Measurements from ENCODE around the gene PRDX1. TPM values are rescaled to one million over a fixed set of nuclear protein-coding genes. Genes with fewer than 3 reads are reported as not detected.

PRDX1 gene
- total and polyA plus RNA-seq, 2 experiments from 2014 or later = 1,070 to 2,149 TPM

DNA sequence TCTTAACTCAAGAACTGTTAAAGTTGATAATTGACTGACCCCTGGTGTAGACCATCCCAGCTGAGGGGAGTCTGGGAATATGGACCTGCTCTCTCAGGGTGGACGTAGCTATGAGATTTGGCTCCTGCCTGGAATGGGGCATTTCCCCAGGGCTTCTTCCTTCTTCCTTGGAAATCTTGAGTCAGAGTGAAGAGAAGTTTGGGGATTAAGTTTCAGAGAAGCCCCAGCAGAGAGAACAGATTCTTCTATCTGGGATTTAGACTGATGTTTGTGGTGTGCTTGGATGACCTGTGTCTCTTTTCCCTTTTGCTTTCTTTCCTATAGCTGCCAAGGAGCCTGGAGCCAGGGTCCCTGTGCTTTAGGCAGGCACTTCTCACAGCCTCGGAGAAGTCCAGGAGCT is 42.2 kb upstream of the PRDX1 start:
- peaks cover 34% of the 10 kb centered on the region for H4K20me1 ChIP-seq (replicated peaks; ENCODE audit: insufficient read depth)
- no peaks in the 10 kb centered on the region for H3K4me1 Mint-ChIP-seq
- H3K4me3 ChIP-seq = no peak overlapping the region
- no peak overlapping the region for H3K4me3 Mint-ChIP-seq
- H3K4me2 ChIP-seq = no peak overlapping the region
- no peaks in the 10 kb centered on the region for H3K4me1 ChIP-seq (ENCODE audit: insufficient read depth)
- H3K36me3 Mint-ChIP-seq (ENCODE audit: low read depth) = peaks cover 87% of the 10 kb centered on the region
- peaks cover 45% of the 10 kb centered on the region for H3K79me2 ChIP-seq (replicated peaks; ENCODE audit: insufficient read depth)
- H3K27me3 ChIP-seq (ENCODE audit: insufficient read depth) = no peaks in the 10 kb centered on the region
- no peak overlapping the region for H3K27ac Mint-ChIP-seq
- H3K27me3 Mint-ChIP-seq (ENCODE audit: insufficient read depth, low read depth, poor library complexity) = peaks cover 10% of the 10 kb centered on the region
- TF ChIP-seq, protein P1, sequence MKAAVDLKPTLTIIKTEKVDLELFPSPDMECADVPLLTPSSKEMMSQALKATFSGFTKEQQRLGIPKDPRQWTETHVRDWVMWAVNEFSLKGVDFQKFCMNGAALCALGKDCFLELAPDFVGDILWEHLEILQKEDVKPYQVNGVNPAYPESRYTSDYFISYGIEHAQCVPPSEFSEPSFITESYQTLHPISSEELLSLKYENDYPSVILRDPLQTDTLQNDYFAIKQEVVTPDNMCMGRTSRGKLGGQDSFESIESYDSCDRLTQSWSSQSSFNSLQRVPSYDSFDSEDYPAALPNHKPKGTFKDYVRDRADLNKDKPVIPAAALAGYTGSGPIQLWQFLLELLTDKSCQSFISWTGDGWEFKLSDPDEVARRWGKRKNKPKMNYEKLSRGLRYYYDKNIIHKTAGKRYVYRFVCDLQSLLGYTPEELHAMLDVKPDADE (IDR thresholded peaks at IDR 0.05) = no peak
- TF ChIP-seq NANOG (IDR thresholded peaks at IDR 0.05; ENCODE audit: borderline replicate concordance) (no peak), JUNB (IDR thresholded peaks at IDR 0.05; ENCODE audit: unreplicated experiment) (no peak), EZH2phosphoT487 (IDR thresholded peaks at IDR 0.05; ENCODE audit: unreplicated experiment) (no peak), CREB1 (CRISPR knock-in tag; IDR thresholded peaks at IDR 0.05; ENCODE audit: low read depth) (no peak), STAT1 (IDR thresholded peaks at IDR 0.05; ENCODE audit: unreplicated experiment) (no peak), EZH2 (IDR thresholded peaks at IDR 0.05; ENCODE audit: low read depth, unreplicated experiment) (no peak), ZNF114 (CRISPR knock-in tag; IDR thresholded peaks at IDR 0.05) (no peak), ZNF331 (CRISPR knock-in tag; IDR thresholded peaks at IDR 0.05; ENCODE audit: low read depth) (no peak), POLR2AphosphoS5 (IDR thresholded peaks at IDR 0.05; ENCODE audit: low read depth) (no peak)
- TF ChIP-seq, protein P2, sequence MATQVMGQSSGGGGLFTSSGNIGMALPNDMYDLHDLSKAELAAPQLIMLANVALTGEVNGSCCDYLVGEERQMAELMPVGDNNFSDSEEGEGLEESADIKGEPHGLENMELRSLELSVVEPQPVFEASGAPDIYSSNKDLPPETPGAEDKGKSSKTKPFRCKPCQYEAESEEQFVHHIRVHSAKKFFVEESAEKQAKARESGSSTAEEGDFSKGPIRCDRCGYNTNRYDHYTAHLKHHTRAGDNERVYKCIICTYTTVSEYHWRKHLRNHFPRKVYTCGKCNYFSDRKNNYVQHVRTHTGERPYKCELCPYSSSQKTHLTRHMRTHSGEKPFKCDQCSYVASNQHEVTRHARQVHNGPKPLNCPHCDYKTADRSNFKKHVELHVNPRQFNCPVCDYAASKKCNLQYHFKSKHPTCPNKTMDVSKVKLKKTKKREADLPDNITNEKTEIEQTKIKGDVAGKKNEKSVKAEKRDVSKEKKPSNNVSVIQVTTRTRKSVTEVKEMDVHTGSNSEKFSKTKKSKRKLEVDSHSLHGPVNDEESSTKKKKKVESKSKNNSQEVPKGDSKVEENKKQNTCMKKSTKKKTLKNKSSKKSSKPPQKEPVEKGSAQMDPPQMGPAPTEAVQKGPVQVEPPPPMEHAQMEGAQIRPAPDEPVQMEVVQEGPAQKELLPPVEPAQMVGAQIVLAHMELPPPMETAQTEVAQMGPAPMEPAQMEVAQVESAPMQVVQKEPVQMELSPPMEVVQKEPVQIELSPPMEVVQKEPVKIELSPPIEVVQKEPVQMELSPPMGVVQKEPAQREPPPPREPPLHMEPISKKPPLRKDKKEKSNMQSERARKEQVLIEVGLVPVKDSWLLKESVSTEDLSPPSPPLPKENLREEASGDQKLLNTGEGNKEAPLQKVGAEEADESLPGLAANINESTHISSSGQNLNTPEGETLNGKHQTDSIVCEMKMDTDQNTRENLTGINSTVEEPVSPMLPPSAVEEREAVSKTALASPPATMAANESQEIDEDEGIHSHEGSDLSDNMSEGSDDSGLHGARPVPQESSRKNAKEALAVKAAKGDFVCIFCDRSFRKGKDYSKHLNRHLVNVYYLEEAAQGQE (IDR thresholded peaks at IDR 0.05; ENCODE audit: unreplicated experiment) = no peak
- TF ChIP-seq, protein P3, sequence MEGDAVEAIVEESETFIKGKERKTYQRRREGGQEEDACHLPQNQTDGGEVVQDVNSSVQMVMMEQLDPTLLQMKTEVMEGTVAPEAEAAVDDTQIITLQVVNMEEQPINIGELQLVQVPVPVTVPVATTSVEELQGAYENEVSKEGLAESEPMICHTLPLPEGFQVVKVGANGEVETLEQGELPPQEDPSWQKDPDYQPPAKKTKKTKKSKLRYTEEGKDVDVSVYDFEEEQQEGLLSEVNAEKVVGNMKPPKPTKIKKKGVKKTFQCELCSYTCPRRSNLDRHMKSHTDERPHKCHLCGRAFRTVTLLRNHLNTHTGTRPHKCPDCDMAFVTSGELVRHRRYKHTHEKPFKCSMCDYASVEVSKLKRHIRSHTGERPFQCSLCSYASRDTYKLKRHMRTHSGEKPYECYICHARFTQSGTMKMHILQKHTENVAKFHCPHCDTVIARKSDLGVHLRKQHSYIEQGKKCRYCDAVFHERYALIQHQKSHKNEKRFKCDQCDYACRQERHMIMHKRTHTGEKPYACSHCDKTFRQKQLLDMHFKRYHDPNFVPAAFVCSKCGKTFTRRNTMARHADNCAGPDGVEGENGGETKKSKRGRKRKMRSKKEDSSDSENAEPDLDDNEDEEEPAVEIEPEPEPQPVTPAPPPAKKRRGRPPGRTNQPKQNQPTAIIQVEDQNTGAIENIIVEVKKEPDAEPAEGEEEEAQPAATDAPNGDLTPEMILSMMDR (conservative IDR thresholded peaks at IDR 0.05; ENCODE audit: low read depth in 2 of 2) = no peak
- no peaks in the 10 kb centered on the region for H3K9me2 ChIP-seq (ENCODE audit: insufficient read depth)
- no peaks in the 10 kb centered on the region for H3K9me3 Mint-ChIP-seq
- ATAC-seq (no peak), DNase-seq (ENCODE audit: low spot score) (no peak)
- H3F3A ChIP-seq (replicated peaks; ENCODE audit: low read depth) = peaks cover 23% of the 10 kb centered on the region
- peaks cover 55% of the 10 kb centered on the region for H3K36me3 ChIP-seq (ENCODE audit: insufficient read depth)
- no peak overlapping the region for H2AFZ ChIP-seq
- H3K27ac ChIP-seq (ENCODE audit: low read depth) = no peak overlapping the region; the same call in 1 of the 2 replicates
